ENCODE measurements around the gene FADS2.

The FADS2 gene

DNA sequence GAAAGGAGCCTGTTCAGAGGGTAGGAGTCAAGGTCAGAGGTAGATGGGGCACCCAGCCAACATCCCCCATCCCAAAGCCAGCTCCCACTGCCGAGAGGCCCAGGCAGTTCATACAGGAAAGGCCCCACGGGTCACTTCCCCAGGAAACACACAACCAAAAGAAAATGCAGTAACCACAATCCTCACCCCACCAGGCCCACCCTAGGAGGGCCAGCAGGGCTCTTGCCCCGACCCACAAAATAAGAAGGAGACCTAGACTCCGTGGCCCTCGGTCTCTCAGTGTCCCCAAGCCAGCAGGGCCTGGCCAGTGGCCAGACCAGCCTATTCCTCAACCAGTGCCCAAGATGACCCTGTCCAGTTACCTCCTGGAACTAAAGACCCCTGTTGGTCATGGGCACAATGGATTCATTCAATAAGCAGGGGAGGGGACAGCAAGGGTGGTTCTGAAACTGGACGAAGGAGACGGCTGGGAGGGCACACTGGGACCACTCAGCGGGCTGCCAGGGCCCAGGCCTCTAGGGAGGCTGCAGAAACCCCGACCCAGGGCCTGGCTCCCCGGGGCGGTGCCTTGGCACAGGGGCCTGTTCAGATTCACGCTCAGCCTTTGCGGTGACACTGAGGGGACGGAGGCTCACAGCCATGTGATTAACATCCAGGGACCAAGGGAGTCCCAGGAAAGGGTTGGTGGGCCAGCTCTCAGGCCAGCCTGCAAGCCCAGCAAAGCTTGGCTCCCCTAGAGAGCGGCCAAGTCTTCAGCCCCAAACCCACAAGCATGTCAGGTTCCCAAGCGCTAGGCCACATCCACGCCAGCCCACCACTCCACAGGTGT is 83.8 kb downstream of the FADS2 start:
- TF ChIP-seq, protein P1, sequence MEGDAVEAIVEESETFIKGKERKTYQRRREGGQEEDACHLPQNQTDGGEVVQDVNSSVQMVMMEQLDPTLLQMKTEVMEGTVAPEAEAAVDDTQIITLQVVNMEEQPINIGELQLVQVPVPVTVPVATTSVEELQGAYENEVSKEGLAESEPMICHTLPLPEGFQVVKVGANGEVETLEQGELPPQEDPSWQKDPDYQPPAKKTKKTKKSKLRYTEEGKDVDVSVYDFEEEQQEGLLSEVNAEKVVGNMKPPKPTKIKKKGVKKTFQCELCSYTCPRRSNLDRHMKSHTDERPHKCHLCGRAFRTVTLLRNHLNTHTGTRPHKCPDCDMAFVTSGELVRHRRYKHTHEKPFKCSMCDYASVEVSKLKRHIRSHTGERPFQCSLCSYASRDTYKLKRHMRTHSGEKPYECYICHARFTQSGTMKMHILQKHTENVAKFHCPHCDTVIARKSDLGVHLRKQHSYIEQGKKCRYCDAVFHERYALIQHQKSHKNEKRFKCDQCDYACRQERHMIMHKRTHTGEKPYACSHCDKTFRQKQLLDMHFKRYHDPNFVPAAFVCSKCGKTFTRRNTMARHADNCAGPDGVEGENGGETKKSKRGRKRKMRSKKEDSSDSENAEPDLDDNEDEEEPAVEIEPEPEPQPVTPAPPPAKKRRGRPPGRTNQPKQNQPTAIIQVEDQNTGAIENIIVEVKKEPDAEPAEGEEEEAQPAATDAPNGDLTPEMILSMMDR (conservative IDR thresholded peaks at IDR 0.05; ENCODE audit: control insufficient read depth, insufficient read depth, low read depth, low read length), result no peak
- no peak for DNase-seq (ENCODE audit: low read depth)
- H3K4me3 ChIP-seq (ENCODE audit: control insufficient read depth, low read depth, low read length), result no peak overlapping the region

DNA sequence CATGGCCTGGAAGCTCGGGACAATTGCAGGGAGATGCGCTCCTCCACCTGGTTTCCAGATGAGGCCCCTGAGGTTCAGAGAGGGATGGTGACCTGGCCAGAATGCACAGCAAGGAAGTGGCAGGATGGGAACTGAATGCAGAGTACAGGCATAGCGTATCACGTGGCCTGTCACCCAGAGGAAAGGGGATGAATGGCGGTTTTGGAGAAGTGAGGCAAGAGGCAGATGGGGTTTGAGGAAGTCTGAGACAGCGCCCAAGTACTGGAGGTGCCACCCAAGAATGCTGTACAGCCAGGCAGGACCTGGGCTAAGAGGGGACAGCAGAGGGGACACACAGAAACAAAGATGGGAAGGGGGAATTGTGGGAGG is 84.4 kb downstream of the FADS2 start:
- no peak overlapping the region for H3K4me3 ChIP-seq (ENCODE audit: control insufficient read depth, low read depth, low read length)
- DNase-seq (ENCODE audit: low read depth), result no peak
- TF ChIP-seq, protein P1 (conservative IDR thresholded peaks at IDR 0.05; ENCODE audit: control insufficient read depth, insufficient read depth, low read depth, low read length), result no peak

DNA sequence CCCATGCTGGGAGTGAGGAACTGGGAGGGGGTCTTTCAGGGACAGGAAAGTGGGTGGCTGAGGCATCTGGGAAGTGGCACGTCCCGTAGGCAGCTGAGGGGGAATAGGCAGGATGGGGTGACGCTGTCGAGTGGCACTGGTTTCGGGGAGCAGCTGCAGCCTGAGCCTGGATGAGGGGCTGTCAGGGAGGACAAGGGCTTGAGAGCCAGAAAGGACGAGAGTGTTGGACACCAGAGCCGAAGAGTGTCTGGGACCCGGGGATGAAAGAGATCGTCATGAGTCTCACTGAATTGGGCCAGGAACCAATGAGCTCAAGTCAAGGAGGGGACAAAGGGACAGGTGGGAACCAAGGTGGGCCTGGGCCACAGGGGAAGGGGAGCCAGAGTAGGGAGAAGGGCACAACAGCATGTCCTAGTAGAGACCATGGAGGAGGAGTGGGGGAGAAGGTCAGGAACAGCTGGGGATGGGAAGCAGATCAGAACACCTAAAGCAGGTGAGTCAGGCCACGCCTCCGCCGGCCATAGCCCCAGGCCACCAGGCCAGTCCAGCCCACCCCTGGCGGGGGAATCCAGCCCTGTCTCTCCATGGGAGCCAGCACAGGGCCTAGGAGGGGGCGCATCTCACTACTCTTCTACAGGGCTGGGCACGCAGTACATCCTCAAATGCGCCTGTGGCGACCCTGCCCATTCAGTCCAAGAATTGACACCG is 85.0 kb downstream of the FADS2 start:
- TF ChIP-seq, protein P1 (conservative IDR thresholded peaks at IDR 0.05; ENCODE audit: control insufficient read depth, insufficient read depth, low read depth, low read length), result no peak
- H3K4me3 ChIP-seq (ENCODE audit: control insufficient read depth, low read depth, low read length), result no peak overlapping the region
- DNase-seq (ENCODE audit: low read depth), result no peak

DNA sequence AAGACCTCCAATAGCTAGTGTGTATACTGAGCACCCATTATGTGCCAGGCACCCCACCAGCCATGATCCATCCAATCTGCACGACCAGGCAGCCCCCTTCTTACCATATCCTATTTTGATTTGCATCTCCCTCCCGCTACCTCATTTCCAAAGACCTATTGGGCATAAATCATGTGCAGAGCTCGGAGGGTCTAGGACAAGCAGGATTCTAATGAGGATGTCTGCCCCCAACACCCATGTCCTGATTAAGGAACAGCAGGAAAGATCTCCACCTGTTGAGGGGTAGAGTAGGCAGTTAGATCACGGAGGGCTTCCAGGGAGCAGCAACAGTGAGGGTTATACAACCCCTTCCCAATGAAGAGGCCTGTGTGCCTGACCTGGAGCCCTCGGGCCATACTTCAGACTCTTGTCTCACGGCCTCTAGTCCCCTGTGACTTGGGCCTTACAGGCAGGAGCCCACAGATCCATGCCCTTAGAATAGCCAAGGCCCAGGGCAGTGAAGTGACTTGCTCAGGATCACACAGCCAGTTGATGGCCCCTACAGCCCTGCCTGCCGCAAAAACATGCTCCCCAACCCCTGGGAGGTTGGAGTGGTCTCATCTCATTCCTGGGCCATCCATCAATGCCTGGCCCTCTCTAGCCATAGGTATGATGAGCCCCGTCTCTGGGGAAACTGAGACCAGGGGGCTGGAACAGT is 85.7 kb downstream of the FADS2 start:
- no peak overlapping the region for H3K4me3 ChIP-seq (ENCODE audit: control insufficient read depth, low read depth, low read length)
- DNase-seq (ENCODE audit: low read depth), result no peak
- TF ChIP-seq, protein P1 (conservative IDR thresholded peaks at IDR 0.05; ENCODE audit: control insufficient read depth, insufficient read depth, low read depth, low read length), result no peak

DNA sequence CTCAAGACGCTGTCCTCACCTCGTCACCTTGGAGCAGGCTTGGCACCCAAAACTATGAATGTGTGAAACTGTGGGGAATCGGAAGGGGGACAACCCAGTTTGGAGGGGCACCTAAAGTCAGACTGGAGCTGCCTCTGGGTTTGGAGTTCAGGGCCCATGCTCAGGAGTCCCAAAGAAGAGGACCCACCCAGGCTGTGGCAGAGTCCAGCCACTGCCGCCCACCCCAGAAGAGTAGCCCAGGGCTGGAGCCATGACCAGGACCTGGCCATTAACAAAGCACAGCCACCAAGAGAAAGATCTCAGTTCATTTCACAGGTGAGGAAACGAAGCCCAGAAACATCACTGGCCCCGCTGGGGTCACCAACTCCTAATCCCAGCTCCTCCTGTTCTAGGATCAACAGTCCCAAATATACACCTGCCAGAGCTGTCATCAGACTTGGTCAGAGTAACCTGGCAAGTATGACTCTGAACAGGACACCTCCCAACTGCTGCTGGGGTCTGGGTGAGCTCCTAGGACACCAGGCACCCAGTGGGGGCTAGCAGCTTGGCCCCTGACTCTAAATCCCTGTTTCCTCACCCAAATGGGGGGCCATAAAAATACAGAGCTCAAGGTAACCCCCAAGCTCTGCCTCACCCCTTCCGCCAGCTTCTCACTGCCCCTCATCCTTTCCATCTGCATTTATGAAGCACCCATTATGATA is 86.5 kb downstream of the FADS2 start:
- TF ChIP-seq, protein P1 (conservative IDR thresholded peaks at IDR 0.05; ENCODE audit: control insufficient read depth, insufficient read depth, low read depth, low read length), result no peak
- no peak overlapping the region for H3K4me3 ChIP-seq (ENCODE audit: control insufficient read depth, low read depth, low read length)
- no peak for DNase-seq (ENCODE audit: low read depth)

DNA sequence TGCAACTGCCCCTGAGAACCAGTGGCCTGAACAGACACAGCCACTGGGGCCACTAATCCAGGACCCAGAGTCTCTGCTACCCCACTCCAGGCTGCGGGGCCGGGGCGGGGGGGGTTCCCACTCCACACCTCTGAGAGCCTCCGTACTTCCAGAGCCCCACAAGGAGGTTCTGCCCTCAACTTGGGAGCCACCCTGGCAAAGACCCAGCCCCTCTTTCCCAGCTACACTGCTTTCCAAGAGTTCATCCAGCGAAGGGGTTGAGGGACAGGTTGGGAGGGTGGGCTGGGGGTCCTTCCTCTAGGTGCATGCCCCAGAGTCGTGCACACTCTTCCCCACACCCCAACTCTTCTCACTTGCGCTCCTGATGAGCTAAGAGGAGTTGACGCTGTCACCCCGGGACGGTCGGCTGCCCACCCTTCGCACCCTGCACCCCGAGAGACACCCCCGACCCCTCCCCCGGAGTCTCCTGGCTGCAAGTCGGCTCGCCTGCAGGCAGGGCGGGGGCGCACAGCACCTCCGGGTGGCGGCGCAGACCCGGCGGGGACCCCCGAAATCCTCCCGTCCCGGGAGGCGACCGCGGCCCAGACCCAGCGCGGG is 88.7 kb downstream of the FADS2 start:
- TF ChIP-seq, protein P1 (conservative IDR thresholded peaks at IDR 0.05; ENCODE audit: control insufficient read depth, insufficient read depth, low read depth, low read length), result no peak
- DNase-seq (ENCODE audit: low read depth), result no peak
- peak overlapping the region; percentile 51 for H3K4me3 ChIP-seq (ENCODE audit: control insufficient read depth, low read depth, low read length)

Data from fibroblast of mammary gland (primary cell).